ENCODE results near the gene PLEKHG3. TPM values are rescaled to one million over a fixed set of nuclear protein-coding genes. Genes with fewer than 3 reads are reported as not detected.
A peak's percentile ranks its signal among the peaks of the same experiment; 100 is the strongest.

Gene PLEKHG3
- total RNA-seq, 1 donor from 2014 or later, result 16.7 TPM

DNA sequence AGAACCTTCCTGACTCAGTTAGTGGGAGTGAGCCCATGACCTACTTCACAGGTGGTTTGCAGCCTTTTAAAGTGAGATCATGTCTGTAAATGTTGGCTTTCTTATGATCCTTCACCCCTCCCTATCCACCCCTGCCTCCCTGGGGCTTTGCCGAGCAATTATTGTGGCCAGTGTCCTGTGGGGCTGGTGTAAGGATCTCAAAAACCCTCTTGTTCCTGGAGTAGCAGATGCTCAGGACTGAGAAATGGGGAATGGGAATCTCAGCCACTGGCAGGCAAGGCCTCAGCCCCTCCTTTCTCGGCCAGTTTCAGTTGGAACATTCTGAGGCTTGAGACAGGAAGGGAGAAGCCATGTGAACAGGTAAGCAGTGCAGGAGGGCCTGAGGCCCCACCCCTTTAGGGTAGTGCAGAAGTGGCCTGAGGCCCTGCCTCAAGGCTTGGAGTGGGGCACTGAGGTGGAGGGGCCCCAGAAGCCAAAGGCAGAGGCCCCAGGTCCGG lies 53.8 kb downstream of the PLEKHG3 start:
- peak overlapping the region in 1 of 3 donors; percentile 14 for H3K4me3 ChIP-seq (ENCODE audit: low read length in 3 of 3)
- peaks cover 7 to 23% (median 12%) of the 10 kb centered on the region in 3 donors for H3K36me3 ChIP-seq (ENCODE audit: control insufficient read depth in 3 of 3, insufficient read depth in 3 of 3, low read length in 3 of 3)
- peaks cover 64 to 75% (median 68%) of the 10 kb centered on the region in 3 donors for H3K4me1 ChIP-seq (ENCODE audit: control insufficient read depth in 3 of 3, insufficient read depth in 3 of 3, low read length in 3 of 3)
- H3K27me3 ChIP-seq (ENCODE audit: control insufficient read depth in 3 of 3, insufficient read depth in 3 of 3, low read length in 3 of 3), result no peaks in the 10 kb centered on the region
- peak overlapping the region; percentile 43 for H3K27ac ChIP-seq (ENCODE audit: low read depth, low read length)
- no peaks in the 10 kb centered on the region for H3K9me3 ChIP-seq (ENCODE audit: control insufficient read depth in 3 of 3, low read length in 3 of 3)
- peak overlapping the region in 1 of 3 donors; percentile 58 for H3K9ac ChIP-seq (ENCODE audit: low read depth in 1 of 3, low read length in 3 of 3)

GRCh38 chr14:64758691-64759554 lies 54.7 kb downstream of the PLEKHG3 start:
- Histone ChIP-seq H3K27ac (ENCODE audit: low read depth, low read length) (peak overlapping the region; percentile 29), H3K9ac (ENCODE audit: low read depth in 1 of 3, low read length in 3 of 3) (peak overlapping the region in 2 of 3 donors; percentile 7 to 58), H3K9me3 (ENCODE audit: control insufficient read depth in 3 of 3, low read length in 3 of 3) (no peaks in the 10 kb centered on the region), H3K4me3 (ENCODE audit: low read length in 3 of 3) (no peak overlapping the region), H3K27me3 (ENCODE audit: control insufficient read depth in 3 of 3, insufficient read depth in 3 of 3, low read length in 3 of 3) (no peaks in the 10 kb centered on the region), H3K36me3 (ENCODE audit: control insufficient read depth in 3 of 3, insufficient read depth in 3 of 3, low read length in 3 of 3) (peaks cover 7 to 22% (median 8%) of the 10 kb centered on the region in 3 donors), H3K4me1 (ENCODE audit: control insufficient read depth in 3 of 3, insufficient read depth in 3 of 3, low read length in 3 of 3) (peaks cover 69 to 81% (median 75%) of the 10 kb centered on the region in 3 donors)

- no peak overlapping the region for H3K4me3 ChIP-seq (ENCODE audit: low read length in 3 of 3)
- peaks cover 75 to 88% (median 81%) of the 10 kb centered on the region in 3 donors for H3K4me1 ChIP-seq (ENCODE audit: control insufficient read depth in 3 of 3, insufficient read depth in 3 of 3, low read length in 3 of 3)
- peak overlapping the region in 2 of 3 donors; percentile 7 to 45 for H3K9ac ChIP-seq (ENCODE audit: low read depth in 1 of 3, low read length in 3 of 3)
- peaks cover 13 to 22% (median 13%) of the 10 kb centered on the region in 3 donors for H3K36me3 ChIP-seq (ENCODE audit: control insufficient read depth in 3 of 3, insufficient read depth in 3 of 3, low read length in 3 of 3)
- H3K27ac ChIP-seq (ENCODE audit: low read depth, low read length), result peak overlapping the region; percentile 29
- no peaks in the 10 kb centered on the region for H3K27me3 ChIP-seq (ENCODE audit: control insufficient read depth in 3 of 3, insufficient read depth in 3 of 3, low read length in 3 of 3)
- no peaks in the 10 kb centered on the region for H3K9me3 ChIP-seq (ENCODE audit: control insufficient read depth in 3 of 3, low read length in 3 of 3)
Observed at GRCh38 chr14:64759555-64759938, 55.3 kb downstream of the PLEKHG3 start.

DNA sequence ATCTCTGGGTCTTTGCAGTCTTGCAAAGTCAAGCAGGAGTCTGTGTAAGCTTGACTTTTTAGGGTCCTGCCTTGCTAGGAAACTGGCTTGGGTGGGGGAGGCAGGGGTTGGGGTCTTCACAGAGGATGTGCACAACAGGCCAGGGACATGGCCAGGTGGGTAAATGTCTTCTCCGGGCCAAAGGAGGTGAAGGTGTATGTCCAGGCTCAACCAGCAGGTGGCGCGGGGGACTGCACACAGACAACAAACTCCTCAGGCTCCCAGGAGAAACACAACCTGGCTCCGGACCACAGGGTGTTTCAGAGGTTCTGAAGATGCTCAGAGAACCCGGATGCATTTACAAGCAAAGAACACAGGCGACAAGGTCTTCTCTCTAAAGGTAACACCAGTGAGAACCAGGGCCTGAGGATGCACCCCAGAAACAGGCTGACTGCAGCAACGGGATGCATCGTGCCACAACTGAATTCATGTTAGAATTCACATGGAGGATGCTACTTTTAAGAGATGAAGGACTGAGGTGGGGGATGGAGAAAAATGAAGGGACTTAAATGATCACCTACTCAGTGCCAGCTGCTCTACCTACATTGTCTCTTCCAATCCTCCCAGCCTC lies 56.0 kb downstream of the PLEKHG3 start:
- H3K27ac ChIP-seq (ENCODE audit: low read depth, low read length), result no peak overlapping the region
- H3K4me3 ChIP-seq (ENCODE audit: low read length in 3 of 3), result no peak overlapping the region
- H3K27me3 ChIP-seq (ENCODE audit: control insufficient read depth in 3 of 3, insufficient read depth in 3 of 3, low read length in 3 of 3), result no peaks in the 10 kb centered on the region
- peak overlapping the region in 1 of 3 donors; percentile 45 for H3K9ac ChIP-seq (ENCODE audit: low read depth in 1 of 3, low read length in 3 of 3)
- peaks cover 16 to 27% (median 17%) of the 10 kb centered on the region in 3 donors for H3K36me3 ChIP-seq (ENCODE audit: control insufficient read depth in 3 of 3, insufficient read depth in 3 of 3, low read length in 3 of 3)
- peaks cover 75 to 85% (median 83%) of the 10 kb centered on the region in 3 donors for H3K4me1 ChIP-seq (ENCODE audit: control insufficient read depth in 3 of 3, insufficient read depth in 3 of 3, low read length in 3 of 3)
- no peaks in the 10 kb centered on the region for H3K9me3 ChIP-seq (ENCODE audit: control insufficient read depth in 3 of 3, low read length in 3 of 3)

DNA sequence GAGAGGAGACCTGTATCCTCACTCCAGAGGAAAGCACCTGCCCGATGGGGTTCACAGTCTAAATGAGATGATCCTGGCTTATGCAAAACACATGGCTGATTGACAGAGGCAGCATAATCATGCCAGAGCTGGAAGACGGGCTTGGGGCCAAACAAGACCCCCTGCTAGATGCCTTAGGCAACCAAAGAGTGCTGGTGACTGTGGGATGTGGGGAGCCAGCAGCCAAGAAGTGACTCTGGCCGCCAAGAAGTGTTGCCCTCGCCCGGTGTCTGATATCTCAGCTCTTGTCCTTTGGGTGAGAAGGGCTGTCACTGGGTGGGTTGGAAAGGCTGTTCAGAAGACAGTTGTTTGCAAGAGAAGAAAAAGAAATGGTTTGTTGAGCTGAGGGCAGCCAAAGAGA lies 56.7 kb downstream of the PLEKHG3 start:
- Histone ChIP-seq H3K27me3 (ENCODE audit: control insufficient read depth in 3 of 3, insufficient read depth in 3 of 3, low read length in 3 of 3) (no peaks in the 10 kb centered on the region), H3K36me3 (ENCODE audit: control insufficient read depth in 3 of 3, insufficient read depth in 3 of 3, low read length in 3 of 3) (peaks cover 22 to 34% (median 23%) of the 10 kb centered on the region in 3 donors), H3K4me3 (ENCODE audit: low read length in 3 of 3) (no peak overlapping the region), H3K4me1 (ENCODE audit: control insufficient read depth in 3 of 3, insufficient read depth in 3 of 3, low read length in 3 of 3) (peaks cover 71 to 83% (median 79%) of the 10 kb centered on the region in 3 donors), H3K9ac (ENCODE audit: low read depth in 1 of 3, low read length in 3 of 3) (no peak overlapping the region), H3K27ac (ENCODE audit: low read depth, low read length) (no peak overlapping the region), H3K9me3 (ENCODE audit: control insufficient read depth in 3 of 3, low read length in 3 of 3) (no peaks in the 10 kb centered on the region)

DNA sequence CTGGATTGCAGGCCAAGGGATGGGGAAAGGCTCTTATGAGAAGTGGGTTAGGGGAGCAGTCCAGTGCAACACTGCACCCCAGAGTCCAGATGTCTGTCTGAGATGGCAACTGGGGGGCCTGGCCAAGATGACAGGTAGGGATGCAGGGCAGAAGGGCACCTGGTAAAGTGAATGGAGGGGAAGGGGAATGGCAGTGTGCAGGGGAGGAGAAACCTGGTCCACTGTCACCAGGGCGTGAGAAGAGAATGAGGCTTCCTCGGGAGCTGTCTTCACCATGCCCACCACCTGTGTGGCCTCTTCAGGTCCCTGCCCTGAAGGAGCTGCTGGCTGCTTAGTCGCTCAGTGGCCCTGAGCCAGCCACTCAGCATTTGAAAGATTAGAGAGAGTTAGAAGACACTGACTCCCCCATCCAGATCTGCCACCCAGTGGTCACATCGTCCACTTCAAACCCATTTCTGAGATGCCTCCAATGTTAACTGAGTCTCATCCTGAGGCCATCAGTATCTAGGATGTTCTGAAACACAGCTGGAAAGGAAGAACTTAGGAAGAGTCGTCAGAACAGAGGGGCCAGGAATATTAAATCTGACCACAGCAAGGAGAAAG lies 57.3 kb downstream of the PLEKHG3 start:
- Histone ChIP-seq H3K9me3 (ENCODE audit: control insufficient read depth in 3 of 3, low read length in 3 of 3) (no peaks in the 10 kb centered on the region), H3K4me3 (ENCODE audit: low read length in 3 of 3) (peak overlapping the region in 1 of 3 donors; percentile 34), H3K27me3 (ENCODE audit: control insufficient read depth in 3 of 3, insufficient read depth in 3 of 3, low read length in 3 of 3) (no peaks in the 10 kb centered on the region), H3K9ac (ENCODE audit: low read depth in 1 of 3, low read length in 3 of 3) (peak overlapping the region in 2 of 3 donors; percentile 28 to 57), H3K36me3 (ENCODE audit: control insufficient read depth in 3 of 3, insufficient read depth in 3 of 3, low read length in 3 of 3) (peaks cover 29 to 40% (median 29%) of the 10 kb centered on the region in 3 donors), H3K4me1 (ENCODE audit: control insufficient read depth in 3 of 3, insufficient read depth in 3 of 3, low read length in 3 of 3) (peaks cover 67 to 80% (median 75%) of the 10 kb centered on the region in 3 donors), H3K27ac (ENCODE audit: low read depth, low read length) (peak overlapping the region; percentile 63)

DNA sequence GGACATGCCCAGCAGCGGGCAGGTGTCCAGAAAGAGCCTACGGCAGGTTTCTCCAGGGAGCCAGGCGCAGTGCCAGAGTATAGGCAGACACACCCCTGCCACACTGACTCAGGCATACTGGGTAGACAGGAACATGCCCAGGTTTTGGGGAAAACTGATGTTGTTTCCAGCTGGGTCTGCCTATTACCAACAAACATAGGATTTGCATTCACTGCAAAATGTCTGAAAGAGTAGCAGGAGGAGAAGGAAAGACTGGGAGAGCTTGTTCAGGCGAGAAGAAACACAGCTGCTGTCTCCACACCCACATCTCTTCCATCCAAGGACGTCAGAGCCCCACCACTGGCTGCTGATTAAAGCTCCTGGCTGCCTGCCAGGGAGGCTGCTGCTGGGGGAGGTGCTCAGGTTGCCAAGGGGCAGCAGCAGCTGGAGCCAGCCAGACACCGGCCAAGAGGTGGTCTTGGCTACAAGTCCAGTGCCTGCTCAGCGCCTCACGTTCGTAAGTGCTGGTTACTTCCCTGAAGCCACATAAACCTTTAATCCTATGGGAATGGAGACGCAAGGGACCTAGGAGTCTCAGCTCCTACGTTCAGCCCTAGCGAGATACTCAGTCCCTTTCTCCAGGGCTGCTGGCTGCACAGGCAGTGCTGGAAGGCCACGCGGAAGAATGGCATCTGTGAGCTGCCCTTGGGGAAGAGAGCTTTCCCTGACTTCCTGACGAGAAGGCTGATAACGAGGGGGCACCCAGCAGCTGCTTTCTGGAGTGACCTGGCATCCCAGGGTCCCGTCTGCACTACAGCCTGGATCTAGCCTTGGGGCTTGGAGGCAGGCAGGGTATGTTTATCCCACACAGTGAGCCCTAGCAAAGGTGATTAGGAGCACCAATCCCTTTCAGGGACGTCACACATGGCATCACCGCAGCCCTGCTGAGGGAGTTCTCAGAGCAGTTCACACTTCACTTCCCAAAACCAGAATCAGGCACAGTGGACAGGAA lies 58.1 kb downstream of the PLEKHG3 start:
- peak overlapping the region in 2 of 3 donors; percentile 28 to 57 for H3K9ac ChIP-seq (ENCODE audit: low read depth in 1 of 3, low read length in 3 of 3)
- peaks cover 59 to 72% (median 67%) of the 10 kb centered on the region in 3 donors for H3K4me1 ChIP-seq (ENCODE audit: control insufficient read depth in 3 of 3, insufficient read depth in 3 of 3, low read length in 3 of 3)
- peak overlapping the region in 2 of 3 donors; percentile 34 to 49 for H3K4me3 ChIP-seq (ENCODE audit: low read length in 3 of 3)
- H3K9me3 ChIP-seq (ENCODE audit: control insufficient read depth in 3 of 3, low read length in 3 of 3), result no peaks in the 10 kb centered on the region
- H3K27ac ChIP-seq (ENCODE audit: low read depth, low read length), result peak overlapping the region; percentile 63
- H3K27me3 ChIP-seq (ENCODE audit: control insufficient read depth in 3 of 3, insufficient read depth in 3 of 3, low read length in 3 of 3), result no peaks in the 10 kb centered on the region
- peaks cover 31 to 47% (median 34%) of the 10 kb centered on the region in 3 donors for H3K36me3 ChIP-seq (ENCODE audit: control insufficient read depth in 3 of 3, insufficient read depth in 3 of 3, low read length in 3 of 3)

- Histone ChIP-seq H3K27me3 (ENCODE audit: control insufficient read depth in 3 of 3, insufficient read depth in 3 of 3, low read length in 3 of 3) (no peaks in the 10 kb centered on the region), H3K4me1 (ENCODE audit: control insufficient read depth in 3 of 3, insufficient read depth in 3 of 3, low read length in 3 of 3) (peaks cover 50 to 63% (median 58%) of the 10 kb centered on the region in 3 donors), H3K9ac (ENCODE audit: low read depth in 1 of 3, low read length in 3 of 3) (no peak overlapping the region), H3K36me3 (ENCODE audit: control insufficient read depth in 3 of 3, insufficient read depth in 3 of 3, low read length in 3 of 3) (peaks cover 37 to 56% (median 38%) of the 10 kb centered on the region in 3 donors), H3K27ac (ENCODE audit: low read depth, low read length) (peak overlapping the region; percentile 63), H3K9me3 (ENCODE audit: control insufficient read depth in 3 of 3, low read length in 3 of 3) (no peaks in the 10 kb centered on the region), H3K4me3 (ENCODE audit: low read length in 3 of 3) (no peak overlapping the region)
Observed at GRCh38 chr14:64763085-64763782, 59.0 kb downstream of the PLEKHG3 start.

All from skeletal muscle tissue (tissue), 4 donors.